GM12878 (cell line): ENCODE results near the gene SIL1. TPM values are rescaled to one million over a fixed set of nuclear protein-coding genes. Genes with fewer than 3 reads are reported as not detected.

Experiments used
- ATAC-seq: fragments of 200-7000 bp; cut with Tn5 transposase; 3 replicates; pipeline ENCODE4 v1.9.1; 2020; ENCODE audit warnings: mild to moderate bottlenecking, moderate library complexity
- BruUV-seq: library from RNA; stranded (reverse); fragments of 400-500 nt; replicated peaks from 2 replicates; lab custom pipeline; 2021; lab: Mats Ljungman, UMichigan
- CTCF ChIA-PET: fragments of 300-600 bp; sonication (Branson Sonifier 250); formaldehyde crosslinking; extraction: SDS; loops from one replicate; lab custom pipeline; 2021; ENCODE audit warnings: inconsistent platforms; lab: Yijun Ruan, JAX
- POLR2A ChIA-PET: fragments of 350-600 bp; formaldehyde crosslinking; extraction: SDS; loops from one replicate; lab custom pipeline; 2021; ENCODE audit warnings: inconsistent platforms; lab: Charles Lee
- RAD21 ChIA-PET: fragments of 300-600 bp; sonication (Branson Sonifier 250); formaldehyde crosslinking; loops from one replicate; lab custom pipeline; 2023; ENCODE audit warnings: antibody characterized with exemption; ENCODE audit not compliant: unreplicated experiment; lab: Charles Lee
- SMC1A ChIA-PET: fragments of 300-600 bp; sonication (Branson Sonifier 250); formaldehyde crosslinking; loops from one replicate; lab custom pipeline; 2023; ENCODE audit not compliant: unreplicated experiment, uncharacterized antibody; lab: Charles Lee
- DNase-seq: peaks from one replicate; pipeline ENCODE4 v3.0.0-alpha.2; 2011; ENCODE audit warnings: low read depth, low spot score
- FAIRE-seq: peaks from 3 replicates; lab custom pipeline; 2011; peaks lifted over from hg19 to GRCh38; lab: Jason Lieb, UNC
- H2AFZ ChIP-seq: 2 replicates; pipeline ENCODE4 v1.6.0; 2011; ENCODE audit warnings: low read depth, low read length, control low read depth; ENCODE audit not compliant: control insufficient read depth
- H3K27ac ChIP-seq: 2 replicates; pipeline ENCODE4 v1.5.1; 2011; ENCODE audit warnings: control low read depth; ENCODE audit not compliant: control insufficient read depth, insufficient read depth
- H3K27me3 ChIP-seq, 2 experiments: replicated peaks in 1 of 2; 2 replicates each; pipeline versions ENCODE4 v1.6.0 to v1.6.1; 2011; ENCODE audit warnings: low read length in 1 of 2; ENCODE audit not compliant: control insufficient read depth in 2 of 2, insufficient read depth in 2 of 2
- H3K36me3 ChIP-seq, 2 experiments: 2 replicates each; pipeline ENCODE4 v1.5.1; 2011; ENCODE audit warnings: low read length in 1 of 2; ENCODE audit not compliant: control insufficient read depth in 2 of 2, insufficient read depth in 2 of 2
- H3K4me1 ChIP-seq: 2 replicates; pipeline ENCODE4 v1.6.1; 2011; ENCODE audit warnings: mild to moderate bottlenecking, low read length, moderate library complexity, mixed read lengths; ENCODE audit not compliant: control insufficient read depth, insufficient read depth
- H3K4me2 ChIP-seq: 2 replicates; pipeline ENCODE4 v1.6.0; 2011; ENCODE audit warnings: control low read depth; ENCODE audit not compliant: control insufficient read depth, insufficient read depth
- H3K4me3 ChIP-seq: fragments of 200-600 bp; sonication (generic); 2 replicates; pipeline ENCODE4 v1.5.1; 2016
- H3K79me2 ChIP-seq: 2 replicates; pipeline ENCODE4 v1.6.0; 2011; ENCODE audit warnings: low read length; ENCODE audit not compliant: control insufficient read depth, insufficient read depth
- H3K9ac ChIP-seq: 2 replicates; pipeline ENCODE4 v1.8.0; 2011; ENCODE audit warnings: low read length, control low read depth, mixed read lengths; ENCODE audit not compliant: control insufficient read depth, insufficient read depth
- H3K9me3 ChIP-seq: replicated peaks from 3 replicates; pipeline ENCODE4 v1.5.1; 2011; ENCODE audit warnings: mild to moderate bottlenecking, low read length; ENCODE audit not compliant: control insufficient read depth, insufficient read depth
- H4K20me1 ChIP-seq: 2 replicates; pipeline ENCODE4 v1.6.0; 2011; ENCODE audit not compliant: control insufficient read depth, insufficient read depth
- ETV6 ChIP-seq, 2 experiments: fragments of 450-650 bp in 1 of 2; IDR thresholded peaks in 1 of 2; conservative IDR thresholded peaks in 1 of 2; 2 replicates each; pipeline ENCODE4 v1.6.1; 2014; ENCODE audit warnings: antibody characterized with exemption in 1 of 2, borderline replicate concordance in 1 of 2, low read depth in 1 of 2, mild to moderate bottlenecking in 1 of 2, moderate library complexity in 1 of 2
- NR2F1 ChIP-seq: fragments of 450-650 bp; conservative IDR thresholded peaks from 2 replicates; pipeline ENCODE4 v1.6.1; 2017; ENCODE audit warnings: mild to moderate bottlenecking
- RAD51 ChIP-seq: fragments of 450-650 bp; IDR thresholded peaks from 2 replicates; pipeline ENCODE4 v1.6.1; 2016; ENCODE audit warnings: moderate library complexity, mild to moderate bottlenecking, inconsistent platforms
- RELA ChIP-seq: fragments of 450-650 bp; IDR thresholded peaks from 2 replicates; pipeline ENCODE4 v1.8.0; 2014; ENCODE audit warnings: borderline replicate concordance; ENCODE audit not compliant: partially characterized antibody
- RUNX3 ChIP-seq: IDR thresholded peaks from 2 replicates; pipeline ENCODE4 v1.6.1; 2012; ENCODE audit warnings: low read length, inconsistent platforms
- SIN3A ChIP-seq: IDR thresholded peaks from 2 replicates; pipeline ENCODE4 v1.6.1; 2012; ENCODE audit warnings: low read depth, low read length, improper control_type of control experiment
- WGBS: methylation state at CpG from one replicate; pipeline ENCODE4 v1.1.6; 2016; ENCODE audit warnings: low lambda C conversion rate; ENCODE audit not compliant: insufficient replicate concordance, insufficient coverage; ENCODE audit errors: missing lambda C conversion rate; 5-methylcytosine and 5-hydroxymethylcytosine counted together
- in situ Hi-C: fragments of 300-500 bp; cut with MboI; formaldehyde crosslinking; loops from 9 replicates; pipeline ENCODE4 v1.14.3; 2018; ENCODE audit warnings: mixed read lengths
- intact Hi-C: fragments of 100-400 bp; cut with micrococcal nuclease; formaldehyde crosslinking; loops from one replicate; pipeline ENCODE4 v1.14.2; 2022; ENCODE audit not compliant: unreplicated experiment
- polyA plus RNA-seq, 11 experiments: library from polyadenylated mRNA; depleted of rRNA in 4 of 11; unstranded in 6 of 11; stranded (reverse) in 5 of 11; fragments of >200 nt; fragmentation: Nextera tagmentation in 4 of 11; fragmentation: Illumina TruSeq in 1 of 11; extraction: Ambion mirVana in 4 of 11; extraction: Trizol in 1 of 11; gene quantifications; 1 replicate in 1 of 11; 2 replicates in 10 of 11; pipeline versions ENCODE4 v1.2.1 to v1.2.3, GENCODE V29; 2011 to 2016; ENCODE audit warnings: inconsistent platforms in 2 of 11, missing spikeins in 2 of 11, low read depth in 1 of 11
- total RNA-seq, 4 experiments: library from RNA; depleted of rRNA in 3 of 4; stranded (reverse); fragments of >200 nt in 3 of 4; fragmentation: Illumina TruSeq in 1 of 4; extraction: Trizol in 1 of 4; gene quantifications; 2 replicates each; pipeline versions ENCODE4 v1.2.1 to v1.2.3, GENCODE V29; 2013 to 2021
- TF ChIP-seq, protein P1 (sequence below): fragments of 150-350 bp; IDR thresholded peaks from 2 replicates; pipeline ENCODE4 v1.6.1; 2014; ENCODE audit warnings: mild to moderate bottlenecking, low read depth, low read length
- TF ChIP-seq, protein P2 (sequence below): IDR thresholded peaks from 2 replicates; pipeline ENCODE4 v1.6.1; 2012; ENCODE audit warnings: low read depth, low read length, improper control_type of control experiment

Gene SIL1
- total and polyA plus RNA-seq, 10 of the 15 experiments (the other 5 are each of a cell fraction or from before 2014, with no cell fraction given), result 4.1 to 49.8 (median 29.4) TPM

GRCh38 chr5:139131062-139131461 is 67.1 kb downstream of the SIL1 start (continued):
- TF ChIP-seq, protein P1, sequence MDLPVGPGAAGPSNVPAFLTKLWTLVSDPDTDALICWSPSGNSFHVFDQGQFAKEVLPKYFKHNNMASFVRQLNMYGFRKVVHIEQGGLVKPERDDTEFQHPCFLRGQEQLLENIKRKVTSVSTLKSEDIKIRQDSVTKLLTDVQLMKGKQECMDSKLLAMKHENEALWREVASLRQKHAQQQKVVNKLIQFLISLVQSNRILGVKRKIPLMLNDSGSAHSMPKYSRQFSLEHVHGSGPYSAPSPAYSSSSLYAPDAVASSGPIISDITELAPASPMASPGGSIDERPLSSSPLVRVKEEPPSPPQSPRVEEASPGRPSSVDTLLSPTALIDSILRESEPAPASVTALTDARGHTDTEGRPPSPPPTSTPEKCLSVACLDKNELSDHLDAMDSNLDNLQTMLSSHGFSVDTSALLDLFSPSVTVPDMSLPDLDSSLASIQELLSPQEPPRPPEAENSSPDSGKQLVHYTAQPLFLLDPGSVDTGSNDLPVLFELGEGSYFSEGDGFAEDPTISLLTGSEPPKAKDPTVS, result no peak
- TF ChIP-seq ETV6 (conservative IDR thresholded peaks at IDR 0.05 in 1 of 2, IDR thresholded peaks at IDR 0.05 in 1 of 2; ENCODE audit: borderline replicate concordance in 1 of 2, low read depth in 1 of 2) (no peak), SIN3A (no peak), RAD51 (no peak), NR2F1 (no peak), RELA (no peak)

DNA sequence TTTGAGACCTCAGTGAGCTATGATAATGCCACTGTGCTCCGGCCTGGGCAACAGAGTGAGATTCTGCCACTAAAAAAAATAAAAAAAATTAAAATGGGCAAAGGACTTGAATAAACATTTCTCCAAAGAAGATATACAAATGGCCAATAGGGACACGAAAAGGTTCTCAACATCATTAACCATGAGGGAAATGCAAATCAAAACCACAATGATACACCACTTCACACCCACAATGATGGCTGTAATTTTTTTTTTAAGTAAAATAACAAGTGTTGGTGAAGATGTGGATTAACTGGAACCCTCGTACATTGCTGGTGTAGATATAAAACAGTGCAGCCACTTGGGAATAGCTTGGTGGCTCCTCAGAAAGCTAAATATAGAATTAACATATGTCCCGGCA is 68.0 kb downstream of the SIL1 start:
- no peak for ATAC-seq
- SMC1A ChIA-PET, result interaction anchor here (1.7 kb wide), 1 partner anchor 8 kb away, joined by 5 read pairs; no protein-coding TSS in a partner anchor
- BruUV-seq, result no TSS peak
- no peak overlapping the region for H3K4me3 ChIP-seq
- CTCF ChIA-PET, result interaction anchor here (1.9 kb wide), 1 partner anchor 8 kb away, joined by 6 read pairs; no protein-coding TSS in a partner anchor
- H3K27me3 ChIP-seq, result no peaks in the 10 kb centered on the region
- no peaks in the 10 kb centered on the region for H3K79me2 ChIP-seq
- TF ChIP-seq, protein P2, sequence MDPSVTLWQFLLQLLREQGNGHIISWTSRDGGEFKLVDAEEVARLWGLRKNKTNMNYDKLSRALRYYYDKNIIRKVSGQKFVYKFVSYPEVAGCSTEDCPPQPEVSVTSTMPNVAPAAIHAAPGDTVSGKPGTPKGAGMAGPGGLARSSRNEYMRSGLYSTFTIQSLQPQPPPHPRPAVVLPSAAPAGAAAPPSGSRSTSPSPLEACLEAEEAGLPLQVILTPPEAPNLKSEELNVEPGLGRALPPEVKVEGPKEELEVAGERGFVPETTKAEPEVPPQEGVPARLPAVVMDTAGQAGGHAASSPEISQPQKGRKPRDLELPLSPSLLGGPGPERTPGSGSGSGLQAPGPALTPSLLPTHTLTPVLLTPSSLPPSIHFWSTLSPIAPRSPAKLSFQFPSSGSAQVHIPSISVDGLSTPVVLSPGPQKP, result no peak
- 0 out of 2 replicates have a peak, but pooled peaks have one; percentile 22 for TF ChIP-seq RUNX3
- TF ChIP-seq NR2F1, result no peak
- H3K9me3 ChIP-seq, result no peaks in the 10 kb centered on the region
- POLR2A ChIA-PET, result interaction anchor here (0.6 to 1.3 kb wide), 2 partner anchors 9 to 316 kb away, joined by 3 to 4 read pairs; no protein-coding TSS in a partner anchor
- RAD21 ChIA-PET, result no interaction called here
- H3K27ac ChIP-seq, result no peak overlapping the region
- no peak for DNase-seq
- intact Hi-C loops (no loop called here), in situ Hi-C loops (no loop called here)
- H3K4me1 ChIP-seq, result no peaks in the 10 kb centered on the region; the same call in 1 of the 2 replicates
- H2AFZ ChIP-seq, result no peak overlapping the region
- peaks cover 0 to 13% of the 10 kb centered on the region in 2 experiments; a peak in 2 of 4 replicates for H3K36me3 ChIP-seq
- no peaks in the 10 kb centered on the region; the same call in 1 of the 2 replicates for H4K20me1 ChIP-seq
- H3K4me2 ChIP-seq, result no peak overlapping the region
- H3K9ac ChIP-seq, result no peak overlapping the region
- 89% methylated on average over 4 of the region's 4 CpGs for WGBS
- FAIRE-seq, result no peak
